Cortex of kidney (tissue), 1 donor: ENCODE measurements around the gene KIF24.
"Not testable (repeated sequence)": the region's sequence is repeated elsewhere in the genome, so short reads cannot be mapped to it uniquely, and the experiment has no call there.

Experiments used
- DNase-seq: peaks from one replicate; lab custom pipeline; 2025; lab: John Stamatoyannopoulos, UW

KIF24 gene

DNA sequence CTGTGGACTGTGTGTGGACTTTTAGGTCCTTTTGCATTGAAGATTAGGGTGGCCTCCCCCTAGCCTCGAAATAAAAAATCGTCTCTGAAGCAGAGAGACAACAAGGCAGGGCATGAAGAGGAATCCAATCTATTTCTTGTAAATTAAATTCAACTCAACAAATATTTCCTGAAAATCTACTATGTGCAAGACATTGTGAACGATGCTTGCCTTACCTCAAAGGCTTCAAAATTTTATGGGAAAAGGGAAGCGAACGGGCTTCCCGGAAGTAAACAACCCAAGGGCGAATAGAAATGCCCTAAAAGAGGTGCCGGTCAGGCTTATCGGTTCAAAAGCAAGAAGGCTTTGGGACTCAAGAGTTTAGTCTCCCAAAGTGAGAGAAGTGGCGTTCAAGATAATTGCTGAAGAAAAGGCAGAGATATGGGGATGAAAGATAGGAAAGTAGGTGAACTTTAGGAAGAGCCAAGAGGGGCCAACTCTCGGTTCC, 525 bp downstream of the KIF24 start:
- no peak for DNase-seq

- DNase-seq, result no peak
Observed at GRCh38 chr9:34326690-34327089, 2.4 kb downstream of the KIF24 start.

- DNase-seq, result no peak
Observed at GRCh38 chr9:34322899-34323591, 6.0 kb downstream of the KIF24 start.

- no peak for DNase-seq
Observed at GRCh38 chr9:34321451-34321850, 7.6 kb downstream of the KIF24 start.

- no peak for DNase-seq
Observed at GRCh38 chr9:34318163-34318790, 10.8 kb downstream of the KIF24 start.

DNA sequence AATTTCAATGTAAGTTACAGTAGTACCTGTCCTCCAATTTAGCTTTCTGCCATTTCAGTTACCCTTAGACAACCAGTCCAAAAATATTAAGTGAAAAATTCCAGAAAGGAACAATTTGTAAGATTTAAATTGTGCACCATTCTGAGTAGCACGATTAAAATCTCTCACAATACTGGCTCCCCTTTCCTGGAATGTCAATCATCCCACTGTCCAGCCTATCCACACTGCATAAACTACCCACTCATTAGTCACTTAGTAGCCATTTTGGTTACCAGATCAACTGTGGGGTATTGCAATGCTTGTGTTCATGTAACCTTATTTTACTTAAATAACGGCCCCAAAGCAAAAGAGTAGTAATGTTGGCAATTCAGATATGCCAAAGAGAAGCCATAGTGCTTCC, 11.6 kb downstream of the KIF24 start:
- no peak for DNase-seq

- no peak for DNase-seq
Observed at GRCh38 chr9:34311499-34312185, 17.4 kb downstream of the KIF24 start.

GRCh38 chr9:34310215-34310614, 18.9 kb downstream of the KIF24 start:
- DNase-seq, result no peak

DNA sequence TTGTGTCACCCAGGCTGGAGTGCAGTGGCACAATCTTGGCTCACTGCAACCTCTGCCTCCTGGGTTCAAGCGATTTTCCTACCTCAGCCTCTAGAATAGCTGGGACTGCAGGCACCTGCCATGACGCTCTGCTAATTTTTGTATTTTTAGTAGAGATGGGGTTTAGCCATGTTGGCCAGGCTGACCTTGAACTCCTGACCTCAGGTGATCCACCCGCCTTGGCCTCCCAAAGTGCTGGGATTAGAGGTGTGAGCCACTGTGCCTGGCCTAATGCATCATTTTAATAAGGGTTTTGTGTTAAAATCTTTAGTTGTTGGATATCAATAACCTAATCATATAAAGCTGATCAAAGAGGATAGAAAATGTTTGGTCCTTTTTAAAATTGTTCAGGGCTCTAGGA, 20.8 kb downstream of the KIF24 start:
- DNase-seq, result not testable (repeated sequence)

- DNase-seq, result not testable (repeated sequence)
Observed at GRCh38 chr9:34301064-34301463, 28.0 kb downstream of the KIF24 start.

DNA sequence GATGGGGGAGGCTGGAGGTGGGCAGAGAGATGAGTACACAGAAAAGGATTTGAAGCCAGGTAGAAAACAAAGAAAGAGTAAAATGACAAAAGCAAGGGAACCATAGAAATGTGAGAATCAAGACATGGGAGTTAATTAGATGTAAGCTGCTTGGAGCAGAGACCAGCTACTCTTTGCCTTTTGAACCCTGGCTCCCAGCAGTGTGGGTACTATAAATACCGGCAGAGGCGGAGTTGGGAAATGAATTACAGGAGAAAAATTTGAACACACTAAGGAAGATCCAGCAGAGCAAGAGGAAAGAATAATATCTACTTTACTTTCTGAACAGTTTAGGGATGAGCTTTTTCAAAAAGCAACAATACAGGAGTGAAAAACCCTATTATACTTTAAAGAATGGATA, 36.5 kb downstream of the KIF24 start:
- no peak for DNase-seq

GRCh38 chr9:34291423-34291822, 37.6 kb downstream of the KIF24 start:
- DNase-seq, result no peak

- no peak for DNase-seq
Observed at GRCh38 chr9:34291023-34291422, 38.0 kb downstream of the KIF24 start.

- no peak for DNase-seq
Observed at GRCh38 chr9:34289159-34289558, 39.9 kb downstream of the KIF24 start.

DNA sequence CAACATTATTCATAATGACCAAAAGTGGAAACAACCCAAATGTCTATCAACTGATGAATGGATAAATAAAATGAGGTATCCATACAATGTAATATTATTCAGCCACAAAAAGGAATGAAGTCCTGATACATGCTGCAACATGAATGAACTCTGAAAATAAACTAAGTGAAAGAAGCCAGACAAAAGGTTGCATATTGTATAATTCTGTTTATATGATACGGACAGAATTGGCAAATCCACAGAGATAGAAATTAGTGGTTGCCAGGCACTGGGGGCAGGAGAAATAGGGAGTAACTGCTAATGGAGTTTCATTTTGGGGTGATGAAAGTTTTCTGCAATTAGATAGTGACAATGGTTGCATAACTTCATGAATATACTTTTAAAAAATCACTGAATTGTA, 47.0 kb downstream of the KIF24 start:
- no peak for DNase-seq

- no peak for DNase-seq
Observed at GRCh38 chr9:34279411-34279810, 49.7 kb downstream of the KIF24 start.
